HCT116 (cell line): ENCODE results near the gene TBC1D23. TPM values are rescaled to one million over a fixed set of nuclear protein-coding genes. Genes with fewer than 3 reads are reported as not detected.

Source experiments
- ATAC-seq: fragments of 200-7000 bp; cut with Tn5 transposase; 2 replicates; pipeline ENCODE4 v1.9.1; 2020; ENCODE audit warnings: mild to moderate bottlenecking, moderate library complexity
- BruUV-seq: library from RNA; stranded (reverse); fragments of 400-500 nt; replicated peaks from 2 replicates; lab custom pipeline; 2021; lab: Mats Ljungman, UMichigan
- CTCF ChIA-PET: fragments of 300-600 bp; sonication (Branson Sonifier 250); formaldehyde crosslinking; loops from one replicate; lab custom pipeline; 2021; ENCODE audit warnings: antibody characterized with exemption; lab: Charles Lee
- POLR2A ChIA-PET: fragments of 300-600, 350-600 bp; sonication (Branson Sonifier 250); formaldehyde crosslinking; loops from one replicate; lab custom pipeline; 2021; ENCODE audit warnings: antibody characterized with exemption; lab: Charles Lee
- RAD21 ChIA-PET, 2 experiments: fragments of 300-600 bp; sonication (Branson Sonifier 250); formaldehyde crosslinking; loops; one replicate each; lab custom pipeline; 2023; ENCODE audit warnings: low total read pairs in 2 of 2; ENCODE audit not compliant: uncharacterized antibody in 2 of 2, unreplicated experiment in 2 of 2, low non-redundant PET in 1 of 2; lab: Charles Lee
- DNase-seq: peaks from one replicate; pipeline ENCODE4 v3.0.0-alpha.2; 2010; ENCODE audit warnings: low read depth, low spot score
- H2AFZ ChIP-seq: fragments of 200-600 bp; shearing (Covaris generic), sonication (generic); 2 replicates; pipeline ENCODE4 v1.6.1; 2017; ENCODE audit warnings: low read depth, mixed run types, mixed read lengths, antibody characterized with exemption, low read length; ENCODE audit not compliant: poor library complexity, severe bottlenecking
- H3K27ac ChIP-seq: 2 replicates; pipeline ENCODE4 v1.5.1; 2012; ENCODE audit warnings: low read depth, low read length
- H3K27me3 ChIP-seq: fragments of 200-600 bp; sonication (generic); 2 replicates; pipeline ENCODE4 v1.6.1; 2016; ENCODE audit warnings: mixed run types, low read length, mixed read lengths; ENCODE audit not compliant: insufficient read depth
- H3K36me3 ChIP-seq, 2 experiments: fragments of 200-500 bp in 1 of 2; fragments of 200-600 bp in 1 of 2; sonication (Bioruptor generic) in 1 of 2; sonication (generic) in 1 of 2; 2 replicates each; pipeline versions ENCODE4 v1.5.1 to v1.6.1; 2014 to 2016; ENCODE audit warnings: low read length in 2 of 2, inconsistent platforms in 1 of 2, mixed read lengths in 1 of 2, mixed run types in 1 of 2; ENCODE audit not compliant: insufficient read depth in 2 of 2, control insufficient read depth in 1 of 2
- H3K4me1 ChIP-seq, 2 experiments: fragments of 200-600 bp in 1 of 2; sonication (generic) in 1 of 2; 2 replicates each; pipeline versions ENCODE4 v1.5.1 to v1.6.1; 2012 to 2017; ENCODE audit warnings: low read length in 2 of 2, inconsistent platforms in 1 of 2, mild to moderate bottlenecking in 1 of 2, mixed read lengths in 1 of 2, mixed run types in 1 of 2, moderate library complexity in 1 of 2; ENCODE audit not compliant: insufficient read depth in 2 of 2, control insufficient read depth in 1 of 2
- H3K4me2 ChIP-seq: fragments of 200-600 bp; sonication (generic); 2 replicates; pipeline ENCODE4 v1.6.1; 2017; ENCODE audit warnings: mixed run types, low read length, mixed read lengths
- H3K4me3 ChIP-seq, 2 experiments: fragments of 200-600 bp in 1 of 2; sonication (generic) in 1 of 2; replicated peaks in 1 of 2; 2 replicates each; pipeline ENCODE4 v1.5.1; 2011 to 2016; ENCODE audit warnings: low read length in 2 of 2, control low read depth in 1 of 2, low read depth in 1 of 2, mild to moderate bottlenecking in 1 of 2, mixed read lengths in 1 of 2, mixed run types in 1 of 2
- H3K79me2 ChIP-seq: fragments of 200-600 bp; sonication (generic); 2 replicates; pipeline ENCODE4 v1.6.1; 2017; ENCODE audit warnings: mild to moderate bottlenecking, mixed run types, low read length, moderate library complexity, mixed read lengths; ENCODE audit not compliant: insufficient read depth
- H3K9ac ChIP-seq: fragments of 200-600 bp; sonication (generic); 2 replicates; pipeline ENCODE4 v1.6.1; 2016; ENCODE audit warnings: low read length, mixed read lengths
- H3K9me2 ChIP-seq: fragments of 200-600 bp; sonication (generic), shearing (Covaris generic); 2 replicates; pipeline ENCODE4 v1.6.1; 2017; ENCODE audit warnings: mixed run types, mild to moderate bottlenecking, moderate library complexity; ENCODE audit not compliant: insufficient read depth
- H3K9me3 ChIP-seq, 2 experiments: fragments of 200-500 bp in 1 of 2; fragments of 200-600 bp in 1 of 2; sonication (Bioruptor generic) in 1 of 2; sonication (generic) in 1 of 2; 2 replicates each; pipeline ENCODE4 v1.6.1; 2014 to 2017; ENCODE audit warnings: low read length in 2 of 2, mixed read lengths in 2 of 2, inconsistent platforms in 1 of 2, low read depth in 1 of 2, mild to moderate bottlenecking in 1 of 2, mixed run types in 1 of 2, moderate library complexity in 1 of 2; ENCODE audit not compliant: control insufficient read depth in 1 of 2, insufficient read depth in 1 of 2
- H4K20me1 ChIP-seq: fragments of 200-600 bp; sonication (generic), shearing (Covaris generic); 2 replicates; pipeline ENCODE4 v1.6.1; 2017; ENCODE audit warnings: mixed run types, mild to moderate bottlenecking, moderate library complexity; ENCODE audit not compliant: insufficient read depth
- CBX3 ChIP-seq: IDR thresholded peaks from 2 replicates; pipeline ENCODE4 v1.6.1; 2012; ENCODE audit warnings: low read depth
- CEBPB ChIP-seq: IDR thresholded peaks from 2 replicates; pipeline ENCODE4 v1.6.1; 2012; ENCODE audit warnings: low read depth
- CTCF ChIP-seq, 3 experiments: fragments of 200-600 bp in 1 of 3; sonication (generic) in 1 of 3; IDR thresholded peaks in 2 of 3; conservative IDR thresholded peaks in 1 of 3; 2 replicates each; pipeline ENCODE4 v1.5.1; 2012 to 2017; ENCODE audit warnings: low read depth in 2 of 3, low read length in 2 of 3, antibody characterized with exemption in 1 of 3, borderline replicate concordance in 1 of 3, control low read depth in 1 of 3, mild to moderate bottlenecking in 1 of 3, mixed read lengths in 1 of 3, mixed run types in 1 of 3, moderate library complexity in 1 of 3; ENCODE audit not compliant: insufficient read depth in 1 of 3
- EGR1 ChIP-seq: IDR thresholded peaks from 2 replicates; pipeline ENCODE4 v1.6.1; 2012; ENCODE audit warnings: low read depth
- ELF1 ChIP-seq: IDR thresholded peaks from 2 replicates; pipeline ENCODE4 v1.6.1; 2012; ENCODE audit warnings: low read depth, borderline replicate concordance
- EZH2phosphoT487 ChIP-seq: fragments of 200-600 bp; IDR thresholded peaks from 2 replicates; pipeline ENCODE4 v1.6.1; 2018; ENCODE audit warnings: antibody characterized with exemption, borderline replicate concordance
- JUND ChIP-seq: IDR thresholded peaks from 2 replicates; pipeline ENCODE4 v1.6.1; 2012
- POLR2A ChIP-seq: IDR thresholded peaks from 2 replicates; pipeline ENCODE4 v1.7.0; 2011; ENCODE audit warnings: borderline replicate concordance; ENCODE audit not compliant: insufficient read depth, insufficient read length; ENCODE audit errors: extremely low read depth
- RAD21 ChIP-seq: IDR thresholded peaks from 2 replicates; pipeline ENCODE4 v1.6.1; 2012; ENCODE audit warnings: low read depth, mild to moderate bottlenecking
- SIN3A ChIP-seq: IDR thresholded peaks from 2 replicates; pipeline ENCODE4 v1.6.1; 2012; ENCODE audit warnings: low read depth
- SP1 ChIP-seq: IDR thresholded peaks from 2 replicates; pipeline ENCODE4 v1.6.1; 2012; ENCODE audit warnings: low read depth
- SRF ChIP-seq: IDR thresholded peaks from 2 replicates; pipeline ENCODE4 v1.6.1; 2012; ENCODE audit warnings: low read depth
- YY1 ChIP-seq: IDR thresholded peaks from 2 replicates; pipeline ENCODE4 v1.6.1; 2011; ENCODE audit warnings: low read length, low read depth, moderate library complexity, mild to moderate bottlenecking; ENCODE audit not compliant: insufficient replicate concordance; ENCODE audit errors: extremely low read depth
- ZNF274 ChIP-seq: fragments of 200-500 bp; sonication (Bioruptor generic); IDR thresholded peaks from 2 replicates; pipeline ENCODE4 v1.6.1; 2014; ENCODE audit warnings: mild to moderate bottlenecking, low read depth, low read length, inconsistent platforms
- intact Hi-C: fragments of 100-400 bp; cut with micrococcal nuclease; formaldehyde crosslinking; loops from 2 replicates; pipeline ENCODE4 v1.10.0; 2022
- total RNA-seq: library from RNA; stranded (reverse); gene quantifications from one replicate; pipeline ENCODE4 v1.2.1, GENCODE V29; 2021; ENCODE audit not compliant: unreplicated experiment
- TF ChIP-seq, protein P1 (sequence below): IDR thresholded peaks from 2 replicates; pipeline ENCODE4 v1.6.1; 2011; ENCODE audit warnings: mild to moderate bottlenecking, low read length, moderate library complexity; ENCODE audit not compliant: insufficient replicate concordance; ENCODE audit errors: extremely low read depth
- TF ChIP-seq, protein P2 (sequence below): IDR thresholded peaks from 2 replicates; pipeline ENCODE4 v1.6.1; 2012
- TF ChIP-seq, protein P3 (sequence below): IDR thresholded peaks from 2 replicates; pipeline ENCODE4 v1.6.1; 2012

The TBC1D23 gene
- total RNA-seq, 1 experiment from 2014 or later: 21.9 TPM

DNA sequence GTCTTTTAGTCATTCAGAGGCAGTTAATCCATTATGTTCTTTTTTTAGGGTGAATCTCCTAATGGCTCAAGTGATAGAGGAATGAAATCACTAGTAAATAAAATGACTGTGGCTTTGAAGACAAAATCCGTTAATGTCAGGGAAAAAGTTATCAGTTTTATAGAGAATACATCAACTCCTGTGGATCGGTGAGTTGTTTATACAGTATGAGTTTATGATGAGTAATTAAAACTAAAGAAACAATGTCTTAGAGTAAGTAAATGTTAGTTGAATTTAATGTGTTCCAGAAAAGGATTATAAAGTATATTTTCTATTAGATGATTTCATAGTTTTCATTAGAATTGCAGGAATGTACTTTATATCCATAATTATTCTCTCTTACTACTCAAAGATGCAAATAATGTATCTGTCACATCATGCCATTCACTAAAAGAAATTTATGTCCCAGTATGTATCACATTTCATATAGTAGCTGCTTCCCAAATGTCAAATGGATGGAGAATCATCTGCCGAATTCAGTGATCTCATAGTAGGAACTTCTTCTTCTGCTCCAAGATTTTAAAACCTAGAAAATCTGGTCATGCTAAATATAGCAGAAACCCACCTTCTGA lies 49.7 kb downstream of the TBC1D23 start (continued):
- TF ChIP-seq, protein P1, sequence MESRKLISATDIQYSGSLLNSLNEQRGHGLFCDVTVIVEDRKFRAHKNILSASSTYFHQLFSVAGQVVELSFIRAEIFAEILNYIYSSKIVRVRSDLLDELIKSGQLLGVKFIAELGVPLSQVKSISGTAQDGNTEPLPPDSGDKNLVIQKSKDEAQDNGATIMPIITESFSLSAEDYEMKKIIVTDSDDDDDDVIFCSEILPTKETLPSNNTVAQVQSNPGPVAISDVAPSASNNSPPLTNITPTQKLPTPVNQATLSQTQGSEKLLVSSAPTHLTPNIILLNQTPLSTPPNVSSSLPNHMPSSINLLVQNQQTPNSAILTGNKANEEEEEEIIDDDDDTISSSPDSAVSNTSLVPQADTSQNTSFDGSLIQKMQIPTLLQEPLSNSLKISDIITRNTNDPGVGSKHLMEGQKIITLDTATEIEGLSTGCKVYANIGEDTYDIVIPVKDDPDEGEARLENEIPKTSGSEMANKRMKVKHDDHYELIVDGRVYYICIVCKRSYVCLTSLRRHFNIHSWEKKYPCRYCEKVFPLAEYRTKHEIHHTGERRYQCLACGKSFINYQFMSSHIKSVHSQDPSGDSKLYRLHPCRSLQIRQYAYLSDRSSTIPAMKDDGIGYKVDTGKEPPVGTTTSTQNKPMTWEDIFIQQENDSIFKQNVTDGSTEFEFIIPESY: no peak
- TF ChIP-seq ELF1 (no peak), SRF (no peak), POLR2A (no peak), RAD21 (no peak), CEBPB (no peak), SIN3A (no peak)
- TF ChIP-seq, protein P2, sequence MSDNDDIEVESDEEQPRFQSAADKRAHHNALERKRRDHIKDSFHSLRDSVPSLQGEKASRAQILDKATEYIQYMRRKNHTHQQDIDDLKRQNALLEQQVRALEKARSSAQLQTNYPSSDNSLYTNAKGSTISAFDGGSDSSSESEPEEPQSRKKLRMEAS: no peak

GRCh38 chr3:100311011-100311410 lies 50.2 kb downstream of the TBC1D23 start:
- ATAC-seq: no peak
- Histone ChIP-seq H3K4me2 (no peak overlapping the region), H3K9ac (no peak overlapping the region), H3K27me3 (no peaks in the 10 kb centered on the region), H3K4me3 (no peak overlapping the region), H3K9me2 (no peaks in the 10 kb centered on the region), H4K20me1 (no peaks in the 10 kb centered on the region; the same call in 1 of the 2 replicates), H3K27ac (no peak overlapping the region), H3K36me3 (no peaks in the 10 kb centered on the region; a peak in 1 of 4 replicates), H2AFZ (no peak overlapping the region), H3K4me1 (no peaks in the 10 kb centered on the region), H3K9me3 (no peaks in the 10 kb centered on the region), H3K79me2 (no peaks in the 10 kb centered on the region)
- no peak for TF ChIP-seq SIN3A
- TF ChIP-seq CTCF (IDR thresholded peaks at IDR 0.05 in 2 of 3, conservative IDR thresholded peaks at IDR 0.05 in 1 of 3; ENCODE audit: borderline replicate concordance in 1 of 3, insufficient read depth in 1 of 3, low read depth in 2 of 3, low read length in 2 of 3): no peak
- no peak for TF ChIP-seq YY1
- no peak for TF ChIP-seq EGR1
- no peak for TF ChIP-seq CBX3
- TF ChIP-seq SP1: no peak
- no peak for TF ChIP-seq ELF1
- TF ChIP-seq, protein P2: no peak
- no peak for TF ChIP-seq ZNF274
- no peak for TF ChIP-seq CEBPB
- TF ChIP-seq, protein P1: no peak
- no peak for TF ChIP-seq POLR2A
- TF ChIP-seq EZH2phosphoT487: no peak
- TF ChIP-seq, protein P3, sequence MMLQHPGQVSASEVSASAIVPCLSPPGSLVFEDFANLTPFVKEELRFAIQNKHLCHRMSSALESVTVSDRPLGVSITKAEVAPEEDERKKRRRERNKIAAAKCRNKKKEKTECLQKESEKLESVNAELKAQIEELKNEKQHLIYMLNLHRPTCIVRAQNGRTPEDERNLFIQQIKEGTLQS: no peak
- no peak for TF ChIP-seq JUND
- no TSS peak for BruUV-seq
- intact Hi-C loops: loop anchor here (10.0 kb wide), 3 partner anchors 404 to 584 kb away; no protein-coding TSS in a partner anchor
- POLR2A ChIA-PET: no interaction called here
- no peak for DNase-seq
- CTCF ChIA-PET: no interaction called here
- RAD21 ChIA-PET: no interaction called here
